Body of pancreas (tissue), 4 donors: ENCODE results near the gene SLC25A51. TPM values are rescaled to one million over a fixed set of nuclear protein-coding genes. Genes with fewer than 3 reads are reported as not detected.

Experiments
- ATAC-seq: fragments of 150-250 bp; one replicate; pipeline ENCODE4 v1.9.1; 2016
- DNase-seq, 4 donors: peaks; one replicate each; pipeline ENCODE4 v3.0.0-alpha.2; 2019
- H3K27ac ChIP-seq, 4 donors: fragments of 200-600 bp; sonication (generic); 1 replicate in 3 of 4; 2 replicates in 1 of 4; pipeline versions ENCODE4 v1.5.1 to v1.6.1; 2016 to 2019; ENCODE audit warnings: mild to moderate bottlenecking in 1 of 4, mixed read lengths in 1 of 4, moderate library complexity in 1 of 4
- H3K27me3 ChIP-seq, 2 donors: fragments of 200-600 bp; sonication (generic); one replicate each; pipeline ENCODE4 v1.6.0; 2016; ENCODE audit warnings: mild to moderate bottlenecking in 1 of 2
- H3K36me3 ChIP-seq, 2 donors: fragments of 200-600 bp; sonication (generic); replicated peaks in 1 of 2; 2 replicates each; pipeline ENCODE4 v1.5.1; 2016; ENCODE audit warnings: low read depth in 2 of 2; ENCODE audit not compliant: insufficient read depth in 1 of 2
- H3K4me1 ChIP-seq: fragments of 200-600 bp; sonication (generic); one replicate; pipeline ENCODE4 v1.6.0; 2016
- H3K4me3 ChIP-seq, 2 donors: fragments of 200-600 bp; sonication (generic); 1 replicate in 1 of 2; 2 replicates in 1 of 2; pipeline ENCODE4 v1.5.1; 2016 to 2019
- H3K9me3 ChIP-seq, 3 donors: fragments of 200-600 bp; sonication (generic); 1 replicate in 2 of 3; 2 replicates in 1 of 3; pipeline ENCODE4 v1.5.1; 2016
- CTCF ChIP-seq, 7 experiments: fragments of 450-650 bp in 4 of 7; fragments of 200-600 bp in 3 of 7; sonication (generic) in 3 of 7; IDR thresholded peaks; one replicate each; pipeline ENCODE4 v1.5.1; 2016 to 2019; ENCODE audit warnings: antibody characterized with exemption in 7 of 7
- POLR2A ChIP-seq, 3 donors: fragments of 450-650 bp; IDR thresholded peaks; one replicate each; pipeline ENCODE4 v1.6.1; 2016; ENCODE audit warnings: antibody characterized with exemption in 3 of 3, mild to moderate bottlenecking in 2 of 3
- WGBS, 2 donors: methylation state at CpG; one replicate each; pipeline ENCODE4 v1.1.5; 2017; 5-methylcytosine and 5-hydroxymethylcytosine counted together
- intact Hi-C: fragments of 100-400 bp; cut with DNase I; formaldehyde crosslinking; loops from one replicate; pipeline ENCODE4 v1.15.1; 2023
- total RNA-seq, 2 donors: library from RNA; depleted of rRNA; stranded (reverse); fragments of >200 nt; gene quantifications; one replicate each; pipeline ENCODE4 v1.1.0, GENCODE V29; 2016

The SLC25A51 gene
- total RNA-seq, 2 donors from 2014 or later = 17.1 to 18.1 TPM

GRCh38 chr9:37931592-37931991 lies 27.7 kb upstream of the SLC25A51 start:
- Histone ChIP-seq H3K9me3 (no peaks in the 10 kb centered on the region), H3K4me1 (peaks cover 5% of the 10 kb centered on the region), H3K36me3 (no peaks in the 10 kb centered on the region), H3K4me3 (no peak overlapping the region), H3K27ac (no peak overlapping the region), H3K27me3 (no peaks in the 10 kb centered on the region)
- no peak for DNase-seq
- no peak for ATAC-seq
- intact Hi-C loops = no loop called here
- TF ChIP-seq CTCF (IDR thresholded peaks at IDR 0.05) (no peak), POLR2A (IDR thresholded peaks at IDR 0.05) (no peak)
- WGBS, 2 donors = 92 to 95% methylated on average over 5 of the region's 5 CpGs

- Histone ChIP-seq H3K9me3 (no peaks in the 10 kb centered on the region), H3K27ac (no peak overlapping the region), H3K27me3 (no peaks in the 10 kb centered on the region), H3K4me3 (no peak overlapping the region), H3K4me1 (peaks cover 5% of the 10 kb centered on the region), H3K36me3 (no peaks in the 10 kb centered on the region)
- no peak for ATAC-seq
- TF ChIP-seq POLR2A (IDR thresholded peaks at IDR 0.05) (no peak), CTCF (IDR thresholded peaks at IDR 0.05) (no peak)
- intact Hi-C loops = loop anchor here (10.0 kb wide), 1 partner anchor 55 kb away; no protein-coding TSS in a partner anchor
- 74 to 87% methylated on average over 6 to 11 of the region's 11 CpGs for WGBS, 2 donors
- no peak for DNase-seq
Observed at GRCh38 chr9:37929441-37929895, 25.5 kb upstream of the SLC25A51 start.

GRCh38 chr9:37928552-37929430 lies 24.9 kb upstream of the SLC25A51 start:
- ATAC-seq (no peak), DNase-seq (no peak)
- intact Hi-C loops = loop anchor here (10.0 kb wide), 1 partner anchor 56 kb away; no protein-coding TSS in a partner anchor
- Histone ChIP-seq H3K27me3 (no peaks in the 10 kb centered on the region), H3K27ac (no peak overlapping the region), H3K36me3 (no peaks in the 10 kb centered on the region), H3K9me3 (no peaks in the 10 kb centered on the region), H3K4me3 (no peak overlapping the region), H3K4me1 (peaks cover 5% of the 10 kb centered on the region)
- 84 to 89% methylated on average over 18 to 20 of the region's 20 CpGs for WGBS, 2 donors
- TF ChIP-seq CTCF (IDR thresholded peaks at IDR 0.05) (no peak), POLR2A (IDR thresholded peaks at IDR 0.05) (no peak)

GRCh38 chr9:37927601-37928551 lies 23.9 kb upstream of the SLC25A51 start:
- peaks cover 10% of the 10 kb centered on the region for H3K4me1 ChIP-seq
- no peak for TF ChIP-seq POLR2A (IDR thresholded peaks at IDR 0.05)
- no peak for TF ChIP-seq CTCF (IDR thresholded peaks at IDR 0.05)
- 82 to 90% methylated on average over 13 of the region's 13 CpGs for WGBS, 2 donors
- intact Hi-C loops = loop anchor here (10.0 kb wide), 1 partner anchor 57 kb away; no protein-coding TSS in a partner anchor
- no peak overlapping the region for H3K27ac ChIP-seq
- no peak overlapping the region for H3K4me3 ChIP-seq
- no peak for DNase-seq
- H3K36me3 ChIP-seq = no peaks in the 10 kb centered on the region
- H3K27me3 ChIP-seq = no peaks in the 10 kb centered on the region
- no peaks in the 10 kb centered on the region for H3K9me3 ChIP-seq
- ATAC-seq = no peak
